HUES64 (cell line): ENCODE measurements around the gene ARL6IP4.

ENCODE experiments used
- H3K27ac ChIP-seq: 2 replicates; pipeline ENCODE4 v1.7.0; 2013; ENCODE audit warnings: low read depth, low read length, inconsistent platforms
- H3K27me3 ChIP-seq: 2 replicates; pipeline ENCODE4 v1.6.1; 2013; ENCODE audit warnings: mild to moderate bottlenecking, low read length; ENCODE audit not compliant: insufficient read depth
- H3K36me3 ChIP-seq: 2 replicates; pipeline ENCODE4 v1.6.1; 2013; ENCODE audit warnings: mild to moderate bottlenecking, low read length; ENCODE audit not compliant: insufficient read depth
- H3K4me1 ChIP-seq: 2 replicates; pipeline ENCODE4 v1.6.1; 2013; ENCODE audit warnings: mild to moderate bottlenecking, low read length, moderate library complexity; ENCODE audit not compliant: insufficient read depth
- H3K4me3 ChIP-seq: 2 replicates; pipeline ENCODE4 v1.5.1; 2013; ENCODE audit warnings: mild to moderate bottlenecking, low read length, moderate library complexity
- H3K9ac ChIP-seq: 2 replicates; pipeline ENCODE4 v1.6.1; 2013; ENCODE audit warnings: mild to moderate bottlenecking, low read depth, low read length
- H3K9me3 ChIP-seq: 2 replicates; pipeline ENCODE4 v1.6.1; 2013; ENCODE audit warnings: low read depth, low read length; ENCODE audit not compliant: insufficient read depth
- WGBS: fragments of 150-250, 120-280 bp; methylation state at CpG from one replicate; pipeline ENCODE4 v1.1.7; 2013; ENCODE audit warnings: missing lambda C conversion rate; 5-methylcytosine and 5-hydroxymethylcytosine counted together

The ARL6IP4 gene

GRCh38 chr12:122981036-122981471, 573 bp downstream of the ARL6IP4 start:
- peak overlapping the region; percentile 92 for H3K9ac ChIP-seq
- H3K4me1 ChIP-seq, result peaks cover 7% of the 10 kb centered on the region; the same call in 1 of the 2 replicates
- no peaks in the 10 kb centered on the region for H3K9me3 ChIP-seq
- H3K4me3 ChIP-seq, result peak overlapping the region; percentile 93
- no peaks in the 10 kb centered on the region for H3K27me3 ChIP-seq
- H3K36me3 ChIP-seq, result peaks cover 14% of the 10 kb centered on the region; the same call in 1 of the 2 replicates
- 2% methylated on average over 40 of the region's 40 CpGs for WGBS
- peak overlapping the region; percentile 37; the same call in 1 of the 2 replicates for H3K27ac ChIP-seq

GRCh38 chr12:122981587-122982476, 1.4 kb downstream of the ARL6IP4 start:
- H3K9me3 ChIP-seq, result no peaks in the 10 kb centered on the region
- H3K36me3 ChIP-seq, result peaks cover 14% of the 10 kb centered on the region; the same call in 1 of the 2 replicates
- WGBS, result 89% methylated on average over 24 of the region's 25 CpGs
- no peak overlapping the region for H3K27ac ChIP-seq
- H3K4me3 ChIP-seq, result peak overlapping the region; percentile 93
- no peaks in the 10 kb centered on the region for H3K27me3 ChIP-seq
- peaks cover 7% of the 10 kb centered on the region; the same call in 1 of the 2 replicates for H3K4me1 ChIP-seq
- H3K9ac ChIP-seq, result peak overlapping the region; percentile 92

GRCh38 chr12:122982477-122982815, 2.0 kb downstream of the ARL6IP4 start:
- Histone ChIP-seq H3K27me3 (no peaks in the 10 kb centered on the region), H3K27ac (no peak overlapping the region), H3K4me1 (peaks cover 7% of the 10 kb centered on the region; the same call in 1 of the 2 replicates), H3K9ac (no peak overlapping the region), H3K4me3 (no peak overlapping the region), H3K9me3 (no peaks in the 10 kb centered on the region), H3K36me3 (peaks cover 14% of the 10 kb centered on the region; the same call in 1 of the 2 replicates)
- 89% methylated on average over 11 of the region's 11 CpGs for WGBS

GRCh38 chr12:122982963-122983788, 2.7 kb downstream of the ARL6IP4 start:
- H3K9me3 ChIP-seq, result no peaks in the 10 kb centered on the region
- H3K4me1 ChIP-seq, result peaks cover 7% of the 10 kb centered on the region; the same call in 1 of the 2 replicates
- no peak overlapping the region for H3K9ac ChIP-seq
- H3K27me3 ChIP-seq, result no peaks in the 10 kb centered on the region
- H3K36me3 ChIP-seq, result peaks cover 14% of the 10 kb centered on the region; the same call in 1 of the 2 replicates
- WGBS, result 92% methylated on average over 21 of the region's 21 CpGs
- H3K27ac ChIP-seq, result no peak overlapping the region
- no peak overlapping the region for H3K4me3 ChIP-seq

- no peak overlapping the region for H3K4me3 ChIP-seq
- H3K27me3 ChIP-seq, result no peaks in the 10 kb centered on the region
- no peak overlapping the region for H3K9ac ChIP-seq
- peaks cover 14% of the 10 kb centered on the region; the same call in 1 of the 2 replicates for H3K36me3 ChIP-seq
- H3K4me1 ChIP-seq, result peaks cover 7% of the 10 kb centered on the region; the same call in 1 of the 2 replicates
- H3K27ac ChIP-seq, result no peak overlapping the region
- no peaks in the 10 kb centered on the region for H3K9me3 ChIP-seq
- WGBS, result 75% methylated on average over 9 of the region's 9 CpGs
Measured at GRCh38 chr12:122983789-122984515, 3.5 kb downstream of the ARL6IP4 start.

- Histone ChIP-seq H3K4me3 (no peak overlapping the region), H3K4me1 (peaks cover 5% of the 10 kb centered on the region; the same call in 1 of the 2 replicates), H3K36me3 (peaks cover 14% of the 10 kb centered on the region; the same call in 1 of the 2 replicates), H3K27ac (no peak overlapping the region), H3K9ac (no peak overlapping the region), H3K27me3 (no peaks in the 10 kb centered on the region), H3K9me3 (no peaks in the 10 kb centered on the region)
- 90% methylated on average over 34 of the region's 34 CpGs for whole genome bisulfite sequencing
Measured at GRCh38 chr12:122984612-122985337, 4.3 kb downstream of the ARL6IP4 start.

- 0 out of 2 replicates have a peak, but pooled peaks cover 5% of the 10 kb centered on the region for H3K4me1 ChIP-seq
- no peaks in the 10 kb centered on the region for H3K27me3 ChIP-seq
- H3K27ac ChIP-seq, result no peak overlapping the region
- no peaks in the 10 kb centered on the region for H3K9me3 ChIP-seq
- no peak overlapping the region for H3K9ac ChIP-seq
- 95% methylated on average over 45 of the region's 45 CpGs for WGBS
- peaks cover 14% of the 10 kb centered on the region; the same call in 1 of the 2 replicates for H3K36me3 ChIP-seq
- H3K4me3 ChIP-seq, result no peak overlapping the region
Measured at GRCh38 chr12:122985338-122986257, 5.1 kb downstream of the ARL6IP4 start.

- Histone ChIP-seq H3K27me3 (no peaks in the 10 kb centered on the region), H3K4me3 (no peak overlapping the region), H3K4me1 (0 out of 2 replicates have a peak, but pooled peaks cover 5% of the 10 kb centered on the region), H3K27ac (no peak overlapping the region), H3K9ac (no peak overlapping the region), H3K9me3 (no peaks in the 10 kb centered on the region), H3K36me3 (peaks cover 14% of the 10 kb centered on the region; the same call in 1 of the 2 replicates)
- 96% methylated on average over 40 of the region's 40 CpGs for WGBS
Measured at GRCh38 chr12:122986258-122986871, 5.9 kb downstream of the ARL6IP4 start.
